HG03139 (cell line): ENCODE results near the gene MYO3B.

Source experiments
- ATAC-seq: cut with Tn5 transposase; IDR thresholded peaks from one replicate; pipeline ENCODE4 v1.9.1; 2021; ENCODE audit not compliant: unreplicated experiment

The MYO3B gene

DNA sequence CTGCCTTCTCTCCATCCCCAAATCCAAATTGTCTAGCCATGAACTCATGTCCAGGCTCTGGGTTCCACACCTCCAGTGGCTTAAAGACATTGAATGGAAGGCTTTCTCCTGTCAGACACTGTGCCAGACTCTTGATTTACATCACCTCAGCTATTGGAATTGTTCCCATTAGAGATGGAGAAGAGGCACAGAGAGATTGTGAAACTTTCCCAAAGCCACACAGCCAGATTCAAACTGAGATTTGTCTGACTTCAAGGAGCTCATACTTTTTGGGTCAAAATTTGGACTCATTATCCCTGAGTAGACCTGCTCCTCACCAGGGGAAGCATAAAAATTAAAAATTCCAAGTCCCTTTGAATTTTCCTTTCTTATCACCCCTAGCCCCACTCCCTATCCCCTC, 18.9 kb upstream of the MYO3B start:
- ATAC-seq = no peak

- no peak for ATAC-seq
These were observed 16.3 kb upstream of the MYO3B start for GRCh38 chr2:170161516-170162270.

DNA sequence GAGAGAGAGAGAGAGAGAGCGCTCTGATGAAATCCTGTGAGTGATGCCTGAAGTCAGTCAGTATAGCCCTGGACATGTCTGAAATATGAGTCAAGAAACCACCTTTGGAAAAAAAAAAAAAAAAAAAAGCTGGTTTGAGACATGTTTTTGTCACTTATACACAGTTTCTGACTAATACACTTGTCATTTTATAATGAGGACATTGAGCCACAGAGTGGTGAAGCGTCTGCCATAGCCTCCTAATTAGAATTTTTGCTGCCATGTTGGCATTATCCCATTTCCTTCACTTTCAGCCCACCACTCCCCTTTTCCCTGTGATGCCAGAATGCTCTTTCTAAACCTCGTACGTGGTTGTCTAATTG, 15.7 kb upstream of the MYO3B start:
- ATAC-seq = no peak

DNA sequence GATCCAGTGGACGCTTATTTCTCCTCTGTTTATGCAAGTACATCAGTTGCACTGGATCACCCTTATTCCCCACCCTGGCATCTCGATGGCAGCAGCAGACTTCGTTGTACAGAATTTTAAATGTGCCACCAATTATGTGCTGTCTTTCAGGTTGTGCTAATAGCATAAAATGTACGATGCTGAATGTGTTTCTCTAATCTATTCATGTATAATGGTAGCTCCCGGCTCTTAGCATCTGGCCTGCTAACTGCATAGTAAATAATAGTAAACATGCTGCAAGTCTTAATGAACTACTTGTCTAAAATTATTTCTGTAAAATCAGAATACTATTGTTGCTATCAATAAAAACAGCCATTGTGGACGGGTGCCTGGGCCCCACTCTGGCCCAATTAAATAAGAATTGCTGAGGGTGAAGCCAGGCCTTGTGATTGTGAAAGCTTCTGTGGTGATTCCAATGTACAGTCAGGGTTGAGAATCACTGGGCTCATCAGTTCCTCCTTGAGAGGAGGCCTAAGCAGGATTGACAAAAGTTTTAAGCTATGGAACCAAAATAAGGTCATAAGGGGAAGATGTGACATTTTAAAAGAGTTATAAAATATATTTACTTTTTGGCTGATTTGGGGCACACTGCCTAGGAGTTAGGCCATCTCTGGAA, 14.4 kb upstream of the MYO3B start:
- ATAC-seq = no peak

- no peak for ATAC-seq
These were observed 12.8 kb upstream of the MYO3B start for GRCh38 chr2:170165129-170165528.

DNA sequence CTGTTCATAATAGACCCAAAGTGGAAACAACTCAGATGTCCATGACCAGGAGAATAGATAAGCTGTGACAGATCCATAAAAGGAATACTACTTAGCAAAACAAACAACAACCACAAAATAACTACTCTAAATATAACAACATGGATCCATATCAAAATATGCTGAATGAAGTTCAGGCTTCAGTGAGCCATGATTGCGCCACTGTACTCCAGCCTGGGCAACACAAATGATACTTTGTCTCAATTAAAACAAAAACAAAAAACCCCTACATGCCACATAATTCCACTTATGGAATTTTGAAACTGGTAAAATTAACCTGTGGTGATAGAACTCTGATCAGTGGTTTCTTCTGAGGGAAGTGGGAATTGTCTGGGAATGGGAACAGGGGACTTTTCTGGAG, 11.2 kb upstream of the MYO3B start:
- ATAC-seq = no peak

DNA sequence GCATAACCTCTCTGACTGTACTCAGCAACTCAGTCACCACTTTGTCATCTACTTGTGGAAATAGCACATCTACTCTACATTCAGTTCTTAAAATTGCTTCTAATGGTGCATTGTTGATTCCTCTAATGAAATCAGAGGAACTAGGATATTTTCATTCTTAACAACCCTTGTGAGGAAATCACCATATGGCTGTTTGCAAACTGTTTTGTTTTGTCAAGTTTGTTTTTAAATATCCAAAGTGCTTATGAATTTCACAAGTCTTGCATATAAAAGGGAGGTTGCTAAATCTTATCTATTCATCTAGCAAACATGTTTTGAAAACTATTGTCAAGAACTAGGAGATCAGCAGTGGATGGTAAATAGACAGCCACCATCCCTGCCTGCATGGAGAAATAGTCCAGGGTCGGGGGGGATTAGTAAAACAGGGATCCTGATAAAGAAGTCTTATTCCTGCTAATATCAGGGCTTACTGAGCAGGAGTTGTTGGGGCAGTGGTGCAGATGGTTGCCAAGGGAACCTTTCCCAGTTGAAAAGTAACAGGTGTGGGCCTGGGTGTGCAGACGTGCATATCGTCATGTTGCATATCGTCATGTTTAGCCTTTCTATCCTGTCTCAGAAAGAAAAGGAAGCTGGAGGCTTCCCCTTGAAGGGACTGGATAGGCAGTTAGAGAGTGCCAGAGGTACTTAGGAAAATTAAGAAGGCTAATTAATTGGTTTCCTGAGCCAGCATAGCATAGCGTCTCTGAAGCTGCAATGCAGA, 7.5 kb upstream of the MYO3B start:
- no peak for ATAC-seq

DNA sequence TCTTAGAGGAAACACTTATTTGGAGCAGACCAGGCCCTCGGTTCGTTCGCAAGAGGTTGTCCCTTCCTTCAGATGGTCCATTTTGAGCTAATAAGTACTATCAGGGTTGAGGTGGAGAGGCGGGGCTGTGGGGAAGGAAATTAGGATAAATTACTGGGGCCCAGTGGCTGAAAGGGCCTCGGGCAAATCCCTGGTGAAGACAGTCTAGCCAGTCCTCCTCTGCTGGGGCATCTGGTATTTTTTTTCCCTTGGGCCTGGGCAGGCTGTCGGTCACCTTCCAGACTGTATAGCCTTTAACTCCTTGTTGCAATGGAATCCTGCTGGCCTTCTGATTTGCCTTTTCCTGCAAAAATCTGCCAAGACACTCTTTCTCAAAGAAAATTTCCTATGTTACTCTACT, 1.7 kb upstream of the MYO3B start:
- ATAC-seq = no peak

- ATAC-seq = peak; percentile 66
These were observed 2.2 kb downstream of the MYO3B start for GRCh38 chr2:170180031-170180566.

DNA sequence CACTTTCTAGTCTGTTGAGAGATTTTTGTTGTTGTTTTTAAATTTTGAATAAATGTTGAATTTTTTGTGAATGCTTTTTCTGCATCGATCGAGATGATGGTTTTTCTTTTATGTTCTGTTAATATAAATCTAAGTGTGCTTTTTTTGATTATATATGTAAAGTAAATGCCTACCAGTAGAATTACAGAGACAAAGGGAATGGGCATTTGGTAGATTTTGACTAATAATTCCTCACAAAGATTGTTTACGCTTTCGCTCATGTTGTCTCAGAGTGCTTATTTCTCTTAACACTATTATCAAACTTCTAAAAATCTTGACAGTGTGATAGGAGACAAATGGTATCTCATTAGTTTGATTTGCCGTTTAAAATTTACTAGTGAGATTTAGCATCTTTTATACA, 3.7 kb downstream of the MYO3B start:
- ATAC-seq = no peak

DNA sequence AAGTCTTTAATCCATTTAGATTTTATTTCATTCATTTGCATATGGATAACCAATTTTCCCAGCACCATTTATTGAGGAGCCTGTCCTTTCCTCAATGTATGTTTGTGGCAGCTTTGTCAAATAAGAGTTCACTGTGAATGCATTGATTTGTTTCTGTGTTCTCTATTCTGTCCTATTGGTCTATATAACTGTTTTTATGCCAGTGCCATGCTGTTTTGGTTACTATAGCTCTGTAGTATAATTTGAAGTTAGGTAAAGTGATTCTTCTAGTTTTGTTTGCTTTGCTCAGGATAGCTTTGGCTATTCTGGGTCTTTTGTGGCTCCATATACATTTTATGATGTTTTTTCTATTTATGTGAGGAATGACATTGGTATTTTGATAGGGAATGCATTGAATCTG, 7.4 kb downstream of the MYO3B start:
- ATAC-seq = no peak

DNA sequence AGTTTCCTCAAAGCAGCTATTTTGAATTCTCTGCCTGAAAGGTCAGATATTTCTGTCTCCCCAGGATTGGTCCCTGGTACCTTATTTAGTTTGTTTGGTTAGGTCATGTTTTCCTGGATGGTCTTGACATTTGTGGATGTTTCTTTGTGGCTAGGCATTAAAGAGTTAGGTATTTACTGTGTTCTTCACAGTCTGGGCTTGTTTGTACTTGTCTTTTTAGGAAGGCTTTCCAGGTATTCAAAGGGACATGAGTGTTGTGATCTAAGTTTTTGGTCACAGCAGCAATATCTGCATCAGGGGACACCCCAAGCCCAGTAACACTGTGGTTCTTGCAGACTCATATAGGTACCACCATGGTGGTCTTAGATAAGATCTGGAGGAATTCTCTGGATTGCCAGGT, 11.8 kb downstream of the MYO3B start:
- ATAC-seq = no peak

DNA sequence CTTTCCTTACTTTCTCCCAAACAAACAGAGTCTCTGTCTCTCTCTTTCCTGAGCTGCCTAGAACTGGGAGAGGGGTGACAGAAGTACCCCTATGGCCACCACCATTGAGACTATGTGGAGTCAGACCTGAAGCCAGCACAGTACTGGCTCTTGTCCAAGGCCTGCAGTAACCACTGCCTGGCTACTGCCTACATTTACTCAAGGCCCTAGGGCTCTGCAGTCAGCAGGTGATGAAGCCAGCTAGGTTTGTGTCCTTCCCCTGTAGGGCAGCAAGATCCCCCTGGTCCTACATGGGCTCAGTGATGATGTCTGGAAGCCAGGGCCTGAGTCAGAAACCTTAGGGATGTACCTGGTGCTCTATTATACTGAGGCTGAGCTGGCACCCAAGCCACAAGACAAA, 12.2 kb downstream of the MYO3B start:
- no peak for ATAC-seq

DNA sequence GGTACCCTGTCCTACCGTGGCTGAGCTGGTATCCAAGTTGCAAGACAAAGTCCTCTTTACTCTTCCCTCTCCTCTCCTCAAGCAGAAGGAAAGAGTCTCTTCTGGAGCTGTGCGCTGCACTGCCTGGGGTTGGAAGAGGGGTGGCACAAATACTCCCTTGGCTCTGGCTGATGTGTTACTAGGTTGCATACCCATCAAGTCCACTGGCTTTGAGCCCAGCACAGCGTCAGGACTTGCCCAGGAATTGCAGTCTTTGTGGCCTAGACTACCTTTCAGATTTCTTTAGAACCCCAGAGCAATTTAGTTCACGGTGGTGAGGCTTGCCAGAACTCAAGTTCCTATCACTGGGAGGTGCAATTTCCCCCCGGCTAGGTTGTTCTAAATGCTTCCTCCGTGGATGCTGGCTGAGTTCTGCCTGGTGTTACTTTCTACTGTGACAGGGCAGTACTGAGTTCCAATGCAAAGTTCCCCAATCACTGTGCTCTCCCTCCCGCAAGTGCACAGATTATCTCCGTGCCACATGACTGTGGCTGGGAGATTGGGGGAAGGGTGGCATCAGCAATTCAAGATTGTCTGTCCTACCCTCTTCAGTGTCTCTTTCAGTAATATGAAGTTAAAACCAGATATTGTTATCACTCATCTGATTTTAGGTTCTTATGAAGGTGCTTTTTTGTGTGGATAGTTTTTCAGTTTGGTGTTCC, 13.4 kb downstream of the MYO3B start:
- no peak for ATAC-seq

DNA sequence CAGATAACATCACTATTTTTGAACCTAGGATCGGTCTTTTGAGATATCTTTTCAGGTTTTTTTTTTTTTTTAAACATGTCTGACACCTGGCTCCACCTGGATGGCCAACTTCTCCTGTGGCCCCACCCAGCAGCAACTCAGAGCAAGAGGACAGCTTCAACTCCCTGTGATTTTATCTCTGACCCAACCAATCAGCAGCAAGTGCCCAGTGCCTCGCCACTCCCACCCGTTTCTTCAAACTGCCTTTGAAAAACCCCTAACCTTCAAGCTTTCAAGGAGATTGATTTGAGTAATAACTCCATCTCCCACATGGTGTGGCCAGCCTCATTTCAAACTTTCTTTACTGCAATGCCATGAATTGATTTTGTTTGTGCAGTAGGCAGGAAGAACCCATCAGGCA, 19.0 kb downstream of the MYO3B start:
- no peak for ATAC-seq

DNA sequence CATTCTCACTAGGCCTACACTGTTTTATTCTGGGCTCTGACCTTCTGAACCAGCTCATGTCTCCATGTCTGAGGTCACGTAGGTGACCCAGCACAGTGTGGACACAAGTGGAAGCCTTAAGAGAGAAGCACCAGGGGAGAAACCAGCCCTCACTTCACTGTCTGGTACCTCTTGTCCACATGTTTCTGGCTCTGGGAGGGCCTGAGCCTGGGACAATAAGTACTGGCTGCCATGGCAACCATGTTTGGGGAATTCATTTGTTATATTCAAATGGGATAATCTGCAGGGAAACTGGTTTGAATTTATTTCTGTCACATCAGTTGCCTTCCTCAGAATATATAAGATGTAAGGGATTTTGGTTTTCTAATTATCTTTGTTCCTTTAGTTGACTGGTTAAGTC, 23.3 kb downstream of the MYO3B start:
- no peak for ATAC-seq

DNA sequence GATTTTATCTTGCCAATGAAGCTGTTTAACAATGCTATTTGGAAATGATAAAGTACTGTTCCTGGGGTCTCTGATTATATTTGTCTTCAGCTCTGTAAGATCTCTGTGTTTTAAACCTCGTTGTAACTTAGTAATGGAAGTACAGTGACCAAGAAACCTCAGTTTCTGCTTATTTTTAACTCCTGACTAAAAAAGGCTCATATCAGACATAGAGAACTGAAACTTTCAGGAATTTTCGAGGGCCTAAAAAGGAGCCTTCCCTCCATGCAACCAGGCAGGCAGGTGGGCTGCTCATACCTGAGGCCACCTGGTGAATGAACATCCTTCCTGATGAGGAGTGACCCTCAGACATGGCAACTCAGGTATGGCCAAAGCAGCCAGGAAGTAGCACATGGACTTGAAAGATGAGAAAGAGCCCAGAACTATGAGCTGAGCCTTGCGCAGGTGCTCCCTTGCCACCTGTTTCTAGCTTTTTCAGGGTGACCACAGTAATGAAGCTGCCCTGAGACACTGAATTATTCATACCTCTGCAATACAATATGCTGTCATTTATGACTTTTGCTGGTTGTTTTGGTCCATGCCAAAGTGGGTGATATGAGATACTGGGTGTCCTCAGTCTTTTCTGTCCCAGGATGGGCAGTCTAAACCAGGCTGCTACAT, 23.9 kb downstream of the MYO3B start:
- no peak for ATAC-seq

GRCh38 chr2:170202437-170202836, 24.5 kb downstream of the MYO3B start:
- no peak for ATAC-seq

- ATAC-seq = no peak
These were observed 26.5 kb downstream of the MYO3B start for GRCh38 chr2:170204298-170204951.

DNA sequence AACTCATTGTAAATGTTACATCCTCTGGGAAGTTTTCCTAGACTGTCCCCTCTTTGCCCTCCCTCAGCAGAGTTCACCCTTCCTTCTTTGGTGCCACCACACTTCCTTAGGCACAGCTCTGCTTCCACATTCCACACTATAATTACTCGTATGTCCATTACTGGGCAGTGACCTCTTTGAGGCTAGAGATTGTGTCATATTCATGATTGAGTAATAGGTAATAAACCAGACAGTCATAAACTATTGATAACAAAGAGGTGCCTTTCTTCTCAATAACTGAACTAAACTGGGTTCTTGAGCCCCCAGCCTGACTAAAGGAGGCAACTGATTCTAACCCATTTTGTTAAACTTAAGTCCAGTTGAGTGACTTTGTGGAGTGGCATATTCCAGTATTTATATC, 28.3 kb downstream of the MYO3B start:
- no peak for ATAC-seq
